Kidney (tissue), 14 donors: Measurements from ENCODE around the gene PRRC2B. TPM values are rescaled to one million over a fixed set of nuclear protein-coding genes. Genes with fewer than 3 reads are reported as not detected.
"Not testable (repeated sequence)": the region's sequence is repeated elsewhere in the genome, so short reads cannot be mapped to it uniquely, and the experiment has no call there.

Source experiments
- DNase-seq, 5 donors: peaks; one replicate each; pipeline ENCODE4 v3.0.0-alpha.2; 2013 to 2020
- FAIRE-seq: peaks from 2 replicates; lab custom pipeline; 2012; peaks lifted over from hg19 to GRCh38; lab: Jason Lieb, UNC
- H3K27ac ChIP-seq, 2 donors: one replicate each; pipeline ENCODE4 v1.7.0; 2013; ENCODE audit warnings: low read depth in 2 of 2, low read length in 2 of 2, inconsistent platforms in 1 of 2
- H3K27me3 ChIP-seq: one replicate; pipeline ENCODE4 v1.7.1; 2013; ENCODE audit warnings: low read length, inconsistent platforms; ENCODE audit not compliant: control insufficient read depth, insufficient read depth
- H3K36me3 ChIP-seq, 3 donors: one replicate each; pipeline versions ENCODE4 v1.7.0 to v1.7.1; 2013; ENCODE audit warnings: low read length in 3 of 3, control low read depth in 1 of 3, inconsistent platforms in 1 of 3; ENCODE audit not compliant: insufficient read depth in 3 of 3, control insufficient read depth in 2 of 3
- H3K4me1 ChIP-seq, 3 donors: one replicate each; pipeline versions ENCODE4 v1.7.0 to v1.7.1; 2013; ENCODE audit warnings: low read length in 3 of 3, inconsistent platforms in 1 of 3, low read depth in 1 of 3; ENCODE audit not compliant: control insufficient read depth in 2 of 3, insufficient read depth in 2 of 3
- H3K4me3 ChIP-seq, 3 donors: one replicate each; pipeline versions ENCODE4 v1.7.0 to v1.8.1; 2013; ENCODE audit warnings: low read length in 3 of 3, control low read depth in 1 of 3, inconsistent platforms in 1 of 3
- H3K9ac ChIP-seq, 3 donors: one replicate each; pipeline versions ENCODE4 v1.7.0 to v1.7.1; 2013; ENCODE audit warnings: low read length in 3 of 3, control low read depth in 1 of 3, inconsistent platforms in 1 of 3
- H3K9me3 ChIP-seq, 3 donors: one replicate each; pipeline versions ENCODE4 v1.7.0 to v1.7.1; 2013; ENCODE audit warnings: low read length in 3 of 3, control low read depth in 1 of 3, inconsistent platforms in 1 of 3; ENCODE audit not compliant: control insufficient read depth in 2 of 3, insufficient read depth in 1 of 3
- CTCF ChIP-seq: IDR thresholded peaks from 3 replicates; pipeline ENCODE4 v1.5.1; 2012; ENCODE audit warnings: mild to moderate bottlenecking, moderate library complexity, borderline replicate concordance; ENCODE audit not compliant: insufficient read depth; ENCODE audit errors: extremely low read depth
- intact Hi-C: fragments of 100-400 bp; cut with DNase I; formaldehyde crosslinking; loops from one replicate; pipeline ENCODE4 v1.11.1; 2022
- polyA plus RNA-seq: library from polyadenylated mRNA; stranded (reverse); fragments of 350-450 nt; fragmentation: Illumina TruSeq; extraction: RNeasy Lipid Tissue Mini Kit (QIAGEN cat#74804); gene quantifications from one replicate; pipeline ENCODE4 v1.2.3, GENCODE V29; 2014; ENCODE audit warnings: low read depth, low replicate concordance; ENCODE audit not compliant: insufficient read depth
- total RNA-seq: library from RNA; stranded (reverse); fragmentation: NEBNext Ultra II Directional; extraction: Animal tissue kit (Norgen Biotek cat#: 25700); gene quantifications from one replicate; pipeline ENCODE4 v1.2.1, GENCODE V29; 2021
- donor health status: control.
- donor health status: control.
- donor health status: control.
- donor health status: control.
- donor health status: control.
- donor health status: DM: yes; HTN: yes; CAD: no.
- donor health status: Normal renal cell carcinoma (clear cell type).

PRRC2B gene
- total and polyA plus RNA-seq, 2 donors from 2014 or later: 37.4 to 227 TPM

- peaks cover 2% of the 10 kb centered on the region for H3K27me3 ChIP-seq
- H3K27ac ChIP-seq: no peak overlapping the region
- intact Hi-C loops: no loop called here
- H3K9me3 ChIP-seq: peaks cover 0 to 8% (median 0%) of the 10 kb centered on the region in 3 donors
- peaks cover 0 to 2% (median 0%) of the 10 kb centered on the region in 3 donors for H3K4me1 ChIP-seq
- peak in 4 of 5 donors; percentile 93 to 94 (median 94) for DNase-seq
- no peak for FAIRE-seq
- H3K4me3 ChIP-seq: no peak overlapping the region
- no peaks in the 10 kb centered on the region for H3K36me3 ChIP-seq
- no peak for TF ChIP-seq CTCF
- H3K9ac ChIP-seq: no peak overlapping the region
Observed at GRCh38 chr9:131546336-131547084, 152.6 kb downstream of the PRRC2B start.

- H3K27ac ChIP-seq, FAIRE-seq, H3K4me3 ChIP-seq, H3K36me3 ChIP-seq, intact Hi-C loops, H3K4me1 ChIP-seq, H3K9ac ChIP-seq, H3K9me3 ChIP-seq, DNase-seq, H3K27me3 ChIP-seq: not testable (repeated sequence)
Observed at GRCh38 chr9:131549186-131549585, 155.3 kb downstream of the PRRC2B start.

Other genes starting within 250 kb of the PRRC2B start
- 6.1 TPM for gene FAM78A, start 117.6 kb upstream of the PRRC2B start, total RNA-seq
- gene FAM78A, start 117.6 kb upstream of the PRRC2B start, polyA plus RNA-seq: 1.6 TPM
- 4.0 TPM for gene PLPP7, start 104.4 kb upstream of the PRRC2B start, total RNA-seq
- 5.5 TPM for gene PLPP7, start 104.4 kb upstream of the PRRC2B start, polyA plus RNA-seq
- gene POMT1, start 108.8 kb downstream of the PRRC2B start, total RNA-seq: 36.5 TPM
- 32.3 TPM for gene POMT1, start 108.8 kb downstream of the PRRC2B start, polyA plus RNA-seq
- 31.3 TPM for gene UCK1, start 137.2 kb downstream of the PRRC2B start, total RNA-seq
- 34.6 TPM for gene UCK1, start 137.2 kb downstream of the PRRC2B start, polyA plus RNA-seq
- 1.0 TPM for gene PRRT1B, start 151.4 kb downstream of the PRRC2B start, total RNA-seq
- gene PRRT1B, start 151.4 kb downstream of the PRRC2B start, polyA plus RNA-seq: not detected